Lower lobe of right lung (tissue), 2 donors: Measurements from ENCODE around the gene CHST8. TPM values are rescaled to one million over a fixed set of nuclear protein-coding genes. Genes with fewer than 3 reads are reported as not detected.

Experiments used
- ATAC-seq, 2 donors: fragments of 200-7000 bp; cut with Tn5 transposase; one replicate each; pipeline ENCODE4 v1.9.1; 2020 to 2022; ENCODE audit warnings: mild to moderate bottlenecking in 2 of 2, moderate library complexity in 2 of 2
- DNase-seq: peaks from one replicate; pipeline ENCODE4 v3.0.0-alpha.2; 2020
- H3K27ac ChIP-seq: fragments of 200-600 bp; one replicate; pipeline ENCODE4 v1.8.0; 2022
- H3K27me3 ChIP-seq: fragments of 200-600 bp; one replicate; pipeline ENCODE4 v1.8.0; 2022; ENCODE audit warnings: low read depth
- H3K36me3 ChIP-seq: fragments of 200-600 bp; one replicate; pipeline ENCODE4 v1.8.0; 2022; ENCODE audit warnings: mild to moderate bottlenecking
- H3K4me1 ChIP-seq: fragments of 200-600 bp; one replicate; pipeline ENCODE4 v1.8.0; 2022
- H3K4me3 ChIP-seq: fragments of 200-600 bp; one replicate; pipeline ENCODE4 v1.8.0; 2022; ENCODE audit warnings: mild to moderate bottlenecking
- H3K9me3 ChIP-seq: fragments of 200-600 bp; one replicate; pipeline ENCODE4 v1.8.0; 2022
- intact Hi-C: fragments of 100-400 bp; cut with DNase I; formaldehyde crosslinking; loops from one replicate; pipeline ENCODE4 v1.11.0; 2022
- total RNA-seq: library from RNA; stranded (reverse); fragmentation: NEBNext Ultra II Directional; extraction: Animal tissue kit (Norgen Biotek cat#: 25700); gene quantifications from one replicate; pipeline ENCODE4 v1.2.1, GENCODE V29; 2021
- TF ChIP-seq, protein P1 (sequence below): fragments of 200-600 bp; IDR thresholded peaks from one replicate; pipeline ENCODE4 v1.8.0; 2022; ENCODE audit warnings: antibody characterized with exemption, mild to moderate bottlenecking
- donor health status: DM: no; HTN: yes; CAD: no; lungs with severe emphysema.

CHST8 gene
- total RNA-seq, 1 donor from 2014 or later = not detected

DNA sequence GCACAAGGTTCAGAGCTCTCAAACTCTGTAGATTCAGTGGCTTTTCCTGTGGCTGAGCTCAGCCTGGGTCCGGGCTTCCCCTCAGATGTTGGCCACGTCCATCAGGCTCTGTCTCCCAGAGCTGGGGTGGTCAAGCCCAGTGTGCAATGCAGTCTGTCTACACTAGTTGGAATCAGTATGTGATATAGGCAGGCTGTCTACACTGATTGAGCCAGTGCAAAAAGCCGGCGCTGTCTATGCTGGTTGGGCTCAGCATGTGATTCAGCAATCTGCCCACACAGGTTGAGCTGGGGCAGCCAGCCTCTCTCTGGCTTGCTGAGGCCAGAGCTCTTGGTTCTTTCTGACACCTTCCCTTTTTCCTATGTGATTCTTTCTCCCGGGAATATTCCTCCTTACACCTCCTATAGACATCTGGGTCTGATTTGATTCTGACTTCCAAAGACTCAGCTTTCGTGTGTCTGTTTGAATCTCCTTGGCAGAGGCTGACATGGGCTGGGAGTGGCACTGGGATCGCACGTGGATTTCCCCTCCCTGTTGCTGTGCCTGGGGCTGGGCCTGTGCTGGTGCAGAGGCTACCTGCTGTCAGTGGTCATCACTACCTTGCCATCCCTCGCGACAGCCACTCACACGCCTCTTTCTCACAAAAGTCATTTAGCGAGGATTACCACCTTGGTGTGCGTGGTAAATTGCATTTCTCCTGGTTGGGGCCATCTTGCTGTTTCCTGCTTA lies 9.3 kb downstream of the CHST8 start:
- H3K4me1 ChIP-seq = no peaks in the 10 kb centered on the region
- H3K27me3 ChIP-seq = peaks cover 18% of the 10 kb centered on the region
- no peak overlapping the region for H3K4me3 ChIP-seq
- H3K36me3 ChIP-seq = no peaks in the 10 kb centered on the region
- H3K27ac ChIP-seq = no peak overlapping the region
- no peaks in the 10 kb centered on the region for H3K9me3 ChIP-seq
- ATAC-seq = no peak
- DNase-seq = no peak
- intact Hi-C loops = no loop called here
- TF ChIP-seq, protein P1, sequence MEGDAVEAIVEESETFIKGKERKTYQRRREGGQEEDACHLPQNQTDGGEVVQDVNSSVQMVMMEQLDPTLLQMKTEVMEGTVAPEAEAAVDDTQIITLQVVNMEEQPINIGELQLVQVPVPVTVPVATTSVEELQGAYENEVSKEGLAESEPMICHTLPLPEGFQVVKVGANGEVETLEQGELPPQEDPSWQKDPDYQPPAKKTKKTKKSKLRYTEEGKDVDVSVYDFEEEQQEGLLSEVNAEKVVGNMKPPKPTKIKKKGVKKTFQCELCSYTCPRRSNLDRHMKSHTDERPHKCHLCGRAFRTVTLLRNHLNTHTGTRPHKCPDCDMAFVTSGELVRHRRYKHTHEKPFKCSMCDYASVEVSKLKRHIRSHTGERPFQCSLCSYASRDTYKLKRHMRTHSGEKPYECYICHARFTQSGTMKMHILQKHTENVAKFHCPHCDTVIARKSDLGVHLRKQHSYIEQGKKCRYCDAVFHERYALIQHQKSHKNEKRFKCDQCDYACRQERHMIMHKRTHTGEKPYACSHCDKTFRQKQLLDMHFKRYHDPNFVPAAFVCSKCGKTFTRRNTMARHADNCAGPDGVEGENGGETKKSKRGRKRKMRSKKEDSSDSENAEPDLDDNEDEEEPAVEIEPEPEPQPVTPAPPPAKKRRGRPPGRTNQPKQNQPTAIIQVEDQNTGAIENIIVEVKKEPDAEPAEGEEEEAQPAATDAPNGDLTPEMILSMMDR = no peak

DNA sequence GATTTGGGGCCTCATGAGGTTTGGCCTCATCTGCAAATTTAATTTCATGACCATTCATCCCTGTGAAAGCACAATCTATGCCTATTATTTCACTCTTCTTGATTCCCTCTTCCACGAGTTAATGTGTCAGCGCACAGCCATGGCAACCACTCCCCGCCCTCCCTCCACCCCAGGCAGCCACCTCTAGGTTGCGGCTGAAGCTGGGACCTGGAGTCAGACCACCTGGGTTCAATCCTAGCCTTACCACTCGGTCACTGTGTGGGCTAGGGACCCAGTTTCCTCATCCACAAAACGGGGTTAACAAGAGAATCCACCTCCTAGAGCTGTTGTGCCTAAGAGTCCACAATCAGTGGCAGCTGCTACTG lies 9.8 kb downstream of the CHST8 start:
- intact Hi-C loops = no loop called here
- Histone ChIP-seq H3K27me3 (peaks cover 16% of the 10 kb centered on the region), H3K4me3 (no peak overlapping the region), H3K27ac (no peak overlapping the region), H3K36me3 (no peaks in the 10 kb centered on the region), H3K9me3 (no peaks in the 10 kb centered on the region), H3K4me1 (no peaks in the 10 kb centered on the region)
- TF ChIP-seq, protein P1 = no peak
- DNase-seq (no peak), ATAC-seq (no peak)

DNA sequence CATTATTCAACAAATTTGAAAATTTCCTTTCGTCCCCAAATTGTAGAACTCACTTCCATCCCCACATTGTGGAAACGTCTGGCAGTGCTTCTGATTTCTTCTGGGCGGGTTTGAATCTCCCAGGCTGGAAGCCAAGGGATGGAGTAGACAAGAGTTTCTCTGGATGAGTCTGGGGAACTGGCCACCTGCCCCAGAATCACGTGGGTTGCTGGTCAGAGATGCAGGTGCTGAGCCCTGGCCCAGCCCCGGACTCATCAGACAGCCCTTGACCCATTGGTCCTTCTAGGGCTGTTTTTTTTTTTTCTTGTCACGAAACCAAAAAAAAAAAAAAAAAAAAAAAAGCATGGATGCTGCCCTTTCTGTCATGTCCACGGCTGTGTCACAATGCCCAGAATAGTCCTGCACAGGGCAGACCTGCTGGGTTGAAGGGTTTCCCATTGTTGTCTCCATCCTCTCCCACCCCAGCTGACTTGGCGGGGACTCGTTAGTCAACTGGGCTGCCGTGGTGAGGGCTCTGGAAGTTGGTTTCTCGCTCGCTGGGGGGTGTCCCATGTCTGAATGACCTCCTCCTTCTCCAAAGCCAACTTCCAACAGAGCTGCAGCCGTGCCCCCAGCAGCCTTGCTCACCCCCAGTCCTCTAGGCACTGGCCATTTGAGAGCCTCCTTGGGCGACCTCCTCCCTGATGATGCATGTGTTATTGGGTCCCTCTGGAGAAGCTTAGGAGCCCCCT lies 12.8 kb downstream of the CHST8 start:
- intact Hi-C loops = no loop called here
- peaks cover 15% of the 10 kb centered on the region for H3K27me3 ChIP-seq
- no peak overlapping the region for H3K4me3 ChIP-seq
- H3K27ac ChIP-seq = no peak overlapping the region
- H3K36me3 ChIP-seq = no peaks in the 10 kb centered on the region
- TF ChIP-seq, protein P1 = no peak
- H3K9me3 ChIP-seq = no peaks in the 10 kb centered on the region
- H3K4me1 ChIP-seq = no peaks in the 10 kb centered on the region
- ATAC-seq (no peak), DNase-seq (no peak)

DNA sequence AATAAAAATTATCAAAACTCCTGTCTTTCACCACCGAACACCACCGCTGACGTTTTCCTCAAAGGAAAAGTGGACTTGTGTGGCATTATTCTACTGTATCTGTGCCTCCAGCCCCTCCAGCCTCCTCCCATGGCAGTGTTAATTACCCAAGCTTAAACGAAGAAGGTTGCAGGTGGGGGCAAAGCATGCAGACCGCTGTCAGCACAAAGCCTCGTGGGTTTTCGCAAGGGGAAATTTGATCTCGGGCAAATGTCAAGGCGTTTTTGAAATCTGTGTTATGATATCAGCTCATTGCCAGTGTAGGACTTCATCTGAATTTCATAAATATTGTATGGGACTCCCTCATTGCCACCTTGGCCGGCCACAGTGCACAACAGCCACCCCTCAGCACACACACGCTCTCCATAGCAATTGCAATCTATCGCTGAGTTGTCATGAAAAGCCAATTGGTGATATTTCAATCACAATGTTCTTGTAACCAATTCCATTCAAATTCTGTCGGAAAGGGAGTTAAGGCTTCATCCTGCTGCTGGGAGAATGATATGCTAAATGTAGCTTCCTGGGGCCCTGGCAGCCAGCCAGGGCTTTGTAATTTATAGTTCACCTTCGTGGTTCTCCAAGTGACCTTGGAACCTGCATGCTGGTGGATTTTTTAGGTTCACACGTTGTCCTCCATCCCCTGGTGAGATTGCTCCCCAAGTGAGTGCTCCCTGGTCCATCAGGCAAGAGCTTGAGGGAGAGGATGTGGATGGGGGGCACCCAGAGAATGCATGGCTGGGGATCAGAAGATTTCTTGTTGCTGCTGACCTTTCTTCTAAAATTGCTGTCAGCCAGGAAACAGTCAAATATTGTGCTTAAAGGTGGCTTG lies 16.6 kb downstream of the CHST8 start:
- no peak overlapping the region for H3K4me3 ChIP-seq
- peaks cover 18% of the 10 kb centered on the region for H3K27me3 ChIP-seq
- H3K27ac ChIP-seq = no peak overlapping the region
- ATAC-seq (no peak), DNase-seq (peak; percentile 19)
- intact Hi-C loops = no loop called here
- TF ChIP-seq, protein P1 = no peak
- no peaks in the 10 kb centered on the region for H3K9me3 ChIP-seq
- no peaks in the 10 kb centered on the region for H3K36me3 ChIP-seq
- H3K4me1 ChIP-seq = no peaks in the 10 kb centered on the region

DNA sequence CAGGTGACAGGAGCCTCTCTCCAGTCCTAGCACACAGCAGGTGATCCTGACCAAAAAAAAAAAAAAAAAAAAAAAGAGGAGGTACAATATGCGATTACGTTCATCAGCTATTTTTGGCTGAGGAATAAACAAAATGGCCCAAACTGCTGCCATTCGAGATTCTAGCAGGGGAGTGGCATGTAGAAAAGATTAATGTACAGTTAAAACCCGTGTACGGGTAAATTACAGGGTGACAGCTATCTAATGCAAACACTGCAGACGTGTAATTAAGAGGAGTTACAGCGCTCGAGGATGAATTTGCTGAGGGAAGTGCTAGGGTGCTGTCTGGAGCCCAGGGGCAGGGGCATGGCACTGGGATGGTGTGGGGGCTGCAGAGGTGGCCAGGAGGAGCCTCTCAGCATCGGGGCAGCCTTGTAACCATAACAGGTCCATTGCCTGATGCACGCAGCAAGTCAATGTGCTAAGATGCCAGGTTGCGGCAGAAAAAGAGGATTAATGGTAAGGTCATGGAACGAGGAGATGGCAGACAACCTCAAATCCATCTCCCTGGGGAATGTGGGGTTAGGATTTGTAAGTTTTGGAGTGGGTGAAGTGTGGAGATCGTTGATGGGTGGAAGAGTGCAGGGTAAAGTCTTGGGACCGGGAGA lies 17.4 kb downstream of the CHST8 start:
- intact Hi-C loops = no loop called here

More for the DNA sequence above, 17.4 kb downstream of the CHST8 start:
- DNase-seq = peak; percentile 12
- Histone ChIP-seq H3K9me3 (no peaks in the 10 kb centered on the region), H3K36me3 (no peaks in the 10 kb centered on the region), H3K27ac (no peak overlapping the region), H3K4me1 (no peaks in the 10 kb centered on the region), H3K27me3 (peaks cover 18% of the 10 kb centered on the region), H3K4me3 (no peak overlapping the region)
- ATAC-seq = no peak
- TF ChIP-seq, protein P1 = no peak
